Epidermal melanocyte (primary cell): Measurements from ENCODE around the gene RBM4.
A peak's percentile ranks its signal among the peaks of the same experiment; 100 is the strongest.
"Not testable (repeated sequence)": the region's sequence is repeated elsewhere in the genome, so short reads cannot be mapped to it uniquely, and the experiment has no call there.

Experiments used
- DNase-seq: peaks from one replicate; pipeline ENCODE4 v3.0.0; 2011; ENCODE audit warnings: low spot score; ENCODE audit not compliant: insufficient read length

Gene RBM4

DNA sequence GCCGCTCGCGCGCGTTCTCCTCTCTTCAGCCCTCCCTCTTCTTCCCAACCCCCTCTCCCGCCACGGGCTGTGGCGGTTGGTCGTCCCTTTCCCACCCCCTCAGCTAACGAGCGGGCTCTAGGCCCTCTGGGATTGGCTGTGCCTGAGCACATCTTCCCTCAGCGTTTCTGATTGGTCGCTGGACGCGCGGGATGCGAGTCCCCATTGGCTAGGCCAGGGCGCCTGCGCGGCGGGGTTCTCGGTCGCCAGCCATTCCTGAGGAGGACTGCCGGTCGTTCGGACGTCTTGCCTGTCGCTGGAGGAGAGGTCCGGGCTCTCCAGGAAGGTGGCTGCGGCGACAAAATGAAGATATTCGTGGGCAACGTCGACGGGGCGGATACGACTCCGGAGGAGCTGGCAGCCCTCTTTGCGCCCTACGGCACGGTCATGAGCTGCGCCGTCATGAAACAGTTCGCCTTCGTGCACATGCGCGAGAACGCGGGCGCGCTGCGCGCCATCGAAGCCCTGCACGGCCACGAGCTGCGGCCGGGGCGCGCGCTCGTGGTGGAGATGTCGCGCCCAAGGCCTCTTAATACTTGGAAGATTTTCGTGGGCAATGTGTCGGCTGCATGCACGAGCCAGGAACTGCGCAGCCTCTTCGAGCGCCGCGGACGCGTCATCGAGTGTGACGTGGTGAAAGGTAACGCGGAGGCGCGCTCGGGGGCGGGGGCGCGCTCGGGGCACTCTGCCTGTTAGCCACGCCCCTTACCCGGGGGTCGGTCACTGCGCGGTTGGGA lies 21.9 kb upstream of the RBM4 start, which contains the start of gene RBM14:
RBM14 (plus strand) TSS at position 252 of the 776 bp plus-strand sequence; CDS start at position 343, 91 bp downstream.
- peak; percentile 99 for DNase-seq

DNA sequence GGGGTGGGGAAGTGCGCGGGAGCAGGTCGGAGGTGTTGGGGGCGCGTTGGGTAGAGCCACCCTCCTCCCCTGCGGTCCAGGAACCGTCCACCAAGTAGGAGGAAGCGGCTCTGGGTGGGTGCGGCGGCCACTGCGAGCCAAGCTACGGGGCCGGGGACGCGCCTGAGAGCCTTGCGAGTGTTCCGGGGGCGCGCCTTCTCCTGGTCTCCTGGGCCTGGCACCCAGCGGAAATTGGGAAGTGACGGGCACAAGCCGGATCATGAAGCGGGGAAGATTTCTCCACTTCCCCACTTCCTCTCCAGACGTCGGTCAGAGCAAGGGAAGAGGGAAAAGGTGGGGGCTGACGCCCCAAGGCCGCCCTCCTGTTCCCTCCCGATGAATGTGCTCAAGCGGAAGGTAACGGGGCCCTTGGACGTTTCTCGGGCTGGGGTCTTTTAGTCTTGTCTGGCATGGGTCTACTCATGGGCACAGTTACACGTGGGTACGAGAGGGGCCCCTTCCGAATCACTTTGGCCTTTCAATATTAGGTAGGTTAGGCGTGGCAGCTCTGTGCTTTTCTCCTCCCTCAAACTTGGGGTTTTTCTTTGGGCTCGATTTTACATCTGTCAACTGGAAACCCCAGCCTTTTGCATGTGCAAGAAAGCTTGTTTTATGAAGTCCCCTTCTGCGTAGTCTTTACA lies 21.2 kb upstream of the RBM4 start:
- DNase-seq: no peak

DNA sequence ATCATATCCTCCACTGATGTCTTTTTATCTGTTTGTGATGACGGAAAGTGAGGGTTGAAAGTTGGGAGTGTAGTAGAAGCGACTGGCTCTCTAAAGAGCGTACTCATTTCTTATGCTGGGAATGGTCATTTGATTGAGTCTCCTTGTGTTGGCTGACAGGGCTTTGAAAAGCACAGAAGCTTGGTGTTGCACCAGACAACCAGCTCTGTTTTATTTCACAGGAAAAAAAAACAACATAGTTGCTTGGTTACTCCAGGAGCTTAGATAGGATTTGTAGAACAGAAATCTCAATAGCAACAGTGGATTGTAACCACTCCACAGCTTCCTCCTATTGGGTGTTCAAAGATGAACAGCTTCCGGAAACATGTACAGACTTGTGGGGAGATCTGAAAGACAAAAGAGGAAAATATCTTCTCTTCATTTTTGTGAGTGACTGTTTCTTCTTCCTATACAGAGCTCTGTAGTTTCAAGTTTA lies 19.4 kb upstream of the RBM4 start:
- DNase-seq: no peak

DNA sequence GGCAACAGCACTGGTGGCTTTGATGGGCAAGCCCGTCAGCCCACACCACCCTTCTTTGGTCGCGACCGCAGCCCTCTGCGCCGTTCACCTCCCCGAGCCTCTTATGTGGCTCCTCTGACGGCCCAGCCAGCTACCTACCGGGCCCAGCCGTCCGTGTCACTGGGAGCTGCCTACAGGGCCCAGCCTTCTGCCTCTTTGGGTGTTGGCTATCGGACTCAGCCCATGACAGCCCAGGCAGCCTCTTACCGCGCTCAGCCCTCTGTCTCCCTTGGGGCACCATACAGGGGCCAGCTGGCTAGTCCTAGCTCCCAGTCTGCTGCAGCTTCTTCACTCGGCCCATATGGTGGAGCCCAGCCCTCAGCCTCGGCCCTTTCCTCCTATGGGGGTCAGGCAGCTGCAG lies 14.1 kb upstream of the RBM4 start:
- no peak for DNase-seq

DNA sequence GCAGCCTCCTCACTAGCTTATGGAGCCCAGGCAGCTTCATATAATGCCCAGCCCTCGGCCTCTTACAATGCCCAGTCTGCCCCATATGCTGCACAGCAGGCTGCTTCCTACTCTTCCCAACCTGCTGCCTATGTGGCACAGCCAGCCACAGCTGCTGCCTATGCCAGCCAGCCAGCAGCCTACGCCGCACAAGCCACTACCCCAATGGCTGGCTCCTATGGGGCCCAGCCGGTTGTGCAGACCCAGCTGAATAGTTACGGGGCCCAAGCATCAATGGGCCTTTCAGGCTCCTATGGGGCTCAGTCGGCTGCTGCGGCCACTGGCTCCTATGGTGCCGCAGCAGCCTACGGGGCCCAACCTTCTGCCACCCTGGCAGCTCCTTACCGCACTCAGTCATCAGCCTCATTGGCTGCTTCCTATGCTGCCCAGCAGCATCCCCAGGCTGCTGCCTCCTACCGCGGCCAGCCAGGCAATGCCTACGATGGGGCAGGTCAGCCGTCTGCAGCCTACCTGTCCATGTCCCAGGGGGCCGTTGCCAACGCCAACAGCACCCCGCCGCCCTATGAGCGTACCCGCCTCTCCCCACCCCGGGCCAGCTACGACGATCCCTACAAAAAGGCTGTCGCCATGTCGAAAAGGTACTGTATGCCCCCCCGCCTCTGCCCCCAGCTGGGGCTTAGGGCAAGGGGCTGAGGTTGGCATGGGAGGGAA lies 13.3 kb upstream of the RBM4 start:
- no peak for DNase-seq

DNA sequence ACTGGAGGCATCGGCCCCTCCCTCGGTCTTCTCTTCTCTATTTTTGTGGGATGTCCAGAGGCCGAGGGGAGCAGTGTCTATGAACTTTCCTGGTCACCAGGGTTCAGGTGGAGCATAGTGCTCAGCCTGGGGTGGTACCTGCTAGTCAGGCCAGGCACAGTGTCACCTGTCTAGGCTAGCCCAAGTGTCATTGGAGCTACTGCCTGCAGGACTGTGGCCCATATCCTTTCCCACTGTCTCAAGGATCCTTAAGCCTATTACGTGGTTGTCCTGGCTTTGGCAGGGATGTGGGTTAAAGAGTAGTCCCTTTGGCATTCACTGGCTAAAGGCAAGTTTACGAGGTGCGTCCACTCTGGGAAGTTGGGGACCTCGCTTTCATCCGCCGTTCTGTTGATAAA lies 12.8 kb upstream of the RBM4 start:
- DNase-seq: no peak

DNA sequence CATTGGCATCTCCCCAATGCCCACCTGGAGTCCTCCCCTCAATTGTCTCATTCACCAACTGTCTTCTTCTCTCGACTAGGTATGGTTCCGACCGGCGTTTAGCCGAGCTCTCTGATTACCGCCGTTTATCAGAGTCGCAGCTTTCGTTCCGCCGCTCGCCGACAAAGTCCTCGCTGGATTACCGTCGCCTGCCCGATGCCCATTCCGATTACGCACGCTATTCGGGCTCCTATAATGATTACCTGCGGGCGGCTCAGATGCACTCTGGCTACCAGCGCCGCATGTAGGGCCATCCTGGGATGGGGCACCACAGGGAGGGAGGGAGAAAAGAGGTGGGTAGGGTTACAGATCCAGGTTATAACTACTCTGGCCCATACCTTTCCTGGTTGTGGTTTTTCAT lies 12.1 kb upstream of the RBM4 start:
- DNase-seq: no peak

DNA sequence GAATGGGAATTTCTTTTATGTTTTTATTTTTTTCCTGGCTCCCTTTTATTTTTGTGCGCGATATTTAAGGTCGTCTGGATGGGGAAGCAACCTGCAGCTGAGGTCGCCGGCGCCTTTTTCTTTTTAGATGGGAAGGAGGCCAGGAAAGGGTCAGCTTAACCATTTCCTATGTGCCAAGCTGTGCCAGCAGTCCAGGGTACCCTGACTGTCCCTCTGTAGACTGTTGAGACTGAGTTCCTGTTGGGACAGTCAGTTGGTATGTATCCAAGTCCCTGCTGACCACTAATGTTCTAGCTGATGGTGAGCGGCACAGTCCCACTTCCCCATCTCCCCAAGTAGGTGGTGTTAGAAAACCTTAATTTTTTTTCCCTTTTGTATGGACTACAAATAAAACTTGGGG lies 11.6 kb upstream of the RBM4 start:
- DNase-seq: no peak

DNA sequence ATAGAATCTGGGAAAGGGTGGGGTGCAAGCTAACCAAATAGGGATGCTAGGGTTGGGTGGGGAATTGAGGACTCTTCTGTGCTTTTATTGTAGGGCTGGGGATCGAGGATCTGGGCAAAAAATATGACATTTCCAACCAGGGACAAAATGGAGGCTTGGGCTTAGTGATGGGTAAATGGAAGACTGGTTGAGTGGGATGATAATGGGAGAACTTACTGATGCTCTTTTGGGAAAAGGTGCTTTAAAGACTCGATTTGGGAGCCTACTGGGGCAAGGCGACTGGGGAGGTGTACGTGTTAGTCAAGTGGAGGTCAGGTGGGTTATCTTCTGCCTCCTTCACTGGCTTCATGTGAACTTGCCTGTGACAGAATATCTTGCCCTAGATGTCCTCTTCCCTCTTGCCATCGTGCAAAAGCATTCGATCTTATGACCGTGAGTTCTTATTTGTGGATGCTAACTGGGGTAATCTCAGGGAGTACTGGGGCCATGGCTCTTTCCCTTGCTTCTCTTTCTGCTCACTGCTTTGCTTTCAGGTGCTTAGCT lies 10.4 kb upstream of the RBM4 start:
- DNase-seq: no peak

DNA sequence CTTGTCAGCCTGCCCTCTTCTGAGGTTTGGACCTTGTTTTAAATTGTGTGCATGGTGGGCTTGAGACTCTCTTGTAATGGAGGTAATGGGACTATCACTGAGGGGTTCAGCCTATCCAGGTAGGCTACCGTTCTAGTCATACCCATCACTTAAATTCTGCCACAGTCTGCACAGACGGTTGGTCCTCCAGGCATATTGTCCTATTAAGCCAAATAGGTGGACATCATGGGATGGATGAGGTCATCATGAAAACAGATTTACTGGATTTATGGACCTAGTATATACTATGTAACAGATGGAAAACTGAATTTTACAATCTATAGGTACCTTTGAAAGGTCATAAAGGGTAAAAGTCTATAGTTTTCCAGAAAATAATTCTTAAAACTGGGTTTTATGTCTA lies 9.1 kb upstream of the RBM4 start:
- no peak for DNase-seq

DNA sequence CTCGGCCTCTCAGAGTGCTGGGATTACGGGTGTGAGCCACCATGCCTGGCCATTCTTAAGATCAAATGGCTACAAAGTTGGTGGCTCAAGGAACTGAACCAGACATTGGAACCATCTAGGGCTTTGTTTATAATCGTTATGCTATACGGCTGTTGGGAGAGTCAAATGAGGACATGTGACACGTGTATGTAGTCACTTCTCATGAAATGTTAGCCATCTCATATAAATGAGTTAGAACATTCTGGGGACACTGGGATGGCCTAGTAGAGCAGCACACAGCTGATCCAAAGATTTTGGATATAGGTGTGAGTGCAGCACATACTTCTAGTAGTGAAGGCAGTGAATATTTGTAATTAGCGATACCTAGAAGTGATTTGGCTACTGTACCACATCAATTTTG lies 6.6 kb upstream of the RBM4 start:
- no peak for DNase-seq

DNA sequence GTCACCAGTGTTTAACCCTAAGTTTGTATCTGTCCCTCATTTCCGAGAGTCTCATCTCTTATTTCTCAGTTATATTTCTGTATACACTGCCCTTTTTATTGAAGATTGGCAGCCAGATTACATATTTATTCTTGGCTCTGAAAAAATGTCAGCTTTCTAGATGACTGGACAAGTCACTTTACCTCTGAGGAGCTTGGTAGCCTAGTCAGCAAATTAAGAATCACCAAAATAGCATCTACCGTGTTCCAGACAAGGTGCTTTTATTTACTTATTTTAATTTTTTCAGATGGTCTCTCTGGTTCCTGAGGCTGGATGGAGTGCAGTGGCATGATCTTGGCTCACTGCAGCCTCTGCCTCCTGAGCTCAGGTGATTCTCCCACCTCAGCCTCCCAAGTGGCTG lies 5.6 kb upstream of the RBM4 start:
- DNase-seq: no peak

DNA sequence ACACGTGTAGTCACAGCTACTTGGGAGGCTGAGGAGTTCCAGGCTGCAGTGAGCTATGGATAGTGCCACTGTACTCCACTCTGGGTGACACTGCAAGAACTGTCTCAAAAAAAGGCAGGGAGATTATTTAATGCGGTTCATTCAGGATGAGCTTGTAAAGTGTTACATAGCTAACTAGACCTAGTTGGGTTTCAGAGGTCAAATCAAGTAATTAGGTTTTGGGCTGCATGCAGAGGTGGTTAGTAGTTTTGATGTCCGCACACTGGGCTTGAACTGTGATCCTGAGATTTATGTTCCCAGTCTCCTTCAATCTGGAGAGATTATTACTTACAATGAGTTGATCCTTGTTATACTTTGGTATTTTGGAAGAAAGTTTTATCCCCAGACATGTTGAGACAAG lies 2.1 kb upstream of the RBM4 start:
- no peak for DNase-seq

DNA sequence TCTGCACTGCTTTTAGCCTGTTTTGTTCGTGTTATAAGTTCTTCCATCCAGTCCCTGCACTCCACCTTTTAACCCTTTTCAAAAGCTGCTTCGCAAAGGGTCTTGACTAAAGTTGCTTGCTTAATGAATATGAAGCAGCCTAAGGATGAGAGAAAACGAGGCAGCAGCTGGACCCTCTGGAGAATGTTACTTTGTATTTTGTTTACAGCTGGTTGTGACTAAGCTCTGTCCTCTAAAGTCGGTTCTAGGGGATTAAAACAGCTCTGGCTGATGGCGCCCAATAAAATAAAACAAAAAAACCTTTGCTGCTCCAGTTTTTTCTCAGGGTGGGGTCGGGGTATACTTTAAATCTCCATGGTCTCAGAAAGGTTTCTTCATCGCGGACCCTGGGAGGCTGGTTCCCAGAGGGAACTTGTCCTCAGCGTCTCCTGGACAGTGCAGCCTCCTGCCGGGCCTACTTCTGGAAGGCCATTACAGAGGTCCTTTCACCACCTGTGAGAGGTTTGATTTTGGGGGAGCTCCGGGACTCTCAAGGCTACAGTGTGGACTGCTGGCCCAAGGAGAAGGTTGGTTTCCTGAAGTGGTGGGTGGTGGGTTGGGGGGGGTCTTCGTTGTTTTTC lies 836 bp upstream of the RBM4 start:
- no peak for DNase-seq

DNA sequence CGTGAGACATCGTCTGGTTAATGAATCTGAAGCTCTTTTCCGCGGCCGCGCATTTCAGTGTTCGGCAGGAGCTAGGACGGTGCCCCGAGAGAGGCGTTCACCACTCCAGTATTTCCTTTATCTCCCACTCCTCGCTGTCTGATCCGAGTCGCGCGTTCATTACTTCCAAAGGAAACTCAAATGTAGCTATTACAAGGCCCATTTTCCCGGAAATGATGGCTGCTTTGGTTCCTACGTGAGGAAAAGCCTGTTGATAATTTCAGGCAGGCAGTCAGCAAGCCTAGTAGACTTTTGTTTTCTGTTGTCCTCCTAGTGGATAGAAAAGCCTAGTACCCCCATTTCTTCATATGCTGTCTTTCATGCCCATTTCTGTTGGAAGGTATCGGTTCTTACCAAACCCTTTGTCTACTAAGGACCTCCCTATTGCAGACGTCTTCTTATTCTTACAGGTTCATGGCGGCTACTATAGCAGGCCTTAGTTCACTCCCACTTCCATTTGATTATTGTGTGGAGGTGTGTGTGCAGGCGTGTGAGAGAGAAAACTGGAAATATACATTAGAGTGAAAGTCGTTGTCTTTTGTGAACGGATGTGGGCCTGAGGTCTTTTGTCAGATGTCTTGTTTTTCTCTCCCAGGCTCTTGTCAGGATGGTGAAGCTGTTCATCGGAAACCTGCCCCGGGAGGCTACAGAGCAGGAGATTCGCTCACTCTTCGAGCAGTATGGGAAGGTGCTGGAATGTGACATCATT lies 737 bp downstream of the RBM4 start:
- no peak for DNase-seq

DNA sequence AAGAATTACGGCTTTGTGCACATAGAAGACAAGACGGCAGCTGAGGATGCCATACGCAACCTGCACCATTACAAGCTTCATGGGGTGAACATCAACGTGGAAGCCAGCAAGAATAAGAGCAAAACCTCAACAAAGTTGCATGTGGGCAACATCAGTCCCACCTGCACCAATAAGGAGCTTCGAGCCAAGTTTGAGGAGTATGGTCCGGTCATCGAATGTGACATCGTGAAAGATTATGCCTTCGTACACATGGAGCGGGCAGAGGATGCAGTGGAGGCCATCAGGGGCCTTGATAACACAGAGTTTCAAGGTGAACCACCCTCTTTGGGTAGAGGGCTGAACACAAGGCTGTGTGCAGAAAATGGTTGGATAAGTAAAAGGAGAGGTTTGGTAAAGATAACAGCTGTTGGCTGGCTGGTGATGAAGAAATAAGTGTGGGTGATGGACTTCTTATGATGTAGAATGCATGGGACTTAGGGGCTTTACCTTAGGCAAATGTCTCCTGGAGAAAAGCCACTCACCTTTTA lies 1.4 kb downstream of the RBM4 start:
- not testable (repeated sequence) for DNase-seq

DNA sequence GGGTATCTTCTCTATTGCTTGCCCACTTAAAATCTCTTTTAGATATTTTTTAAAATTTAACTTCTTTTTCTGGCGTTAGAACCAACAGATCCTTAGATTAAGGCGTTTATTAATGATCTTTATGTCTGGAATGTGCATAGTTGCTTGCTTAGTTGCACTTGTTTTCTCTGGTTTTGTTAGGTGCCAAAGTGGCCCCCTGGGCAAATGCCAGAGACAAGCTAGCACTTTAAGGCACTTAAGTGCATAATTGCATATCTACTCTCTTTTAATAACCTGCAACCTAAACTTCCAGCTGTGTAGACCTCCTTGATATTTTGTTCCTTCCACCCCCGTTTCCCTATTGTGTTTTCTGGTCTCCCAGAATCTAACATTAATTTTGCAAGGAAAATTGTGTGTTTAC lies 3.3 kb downstream of the RBM4 start:
- DNase-seq: no peak

DNA sequence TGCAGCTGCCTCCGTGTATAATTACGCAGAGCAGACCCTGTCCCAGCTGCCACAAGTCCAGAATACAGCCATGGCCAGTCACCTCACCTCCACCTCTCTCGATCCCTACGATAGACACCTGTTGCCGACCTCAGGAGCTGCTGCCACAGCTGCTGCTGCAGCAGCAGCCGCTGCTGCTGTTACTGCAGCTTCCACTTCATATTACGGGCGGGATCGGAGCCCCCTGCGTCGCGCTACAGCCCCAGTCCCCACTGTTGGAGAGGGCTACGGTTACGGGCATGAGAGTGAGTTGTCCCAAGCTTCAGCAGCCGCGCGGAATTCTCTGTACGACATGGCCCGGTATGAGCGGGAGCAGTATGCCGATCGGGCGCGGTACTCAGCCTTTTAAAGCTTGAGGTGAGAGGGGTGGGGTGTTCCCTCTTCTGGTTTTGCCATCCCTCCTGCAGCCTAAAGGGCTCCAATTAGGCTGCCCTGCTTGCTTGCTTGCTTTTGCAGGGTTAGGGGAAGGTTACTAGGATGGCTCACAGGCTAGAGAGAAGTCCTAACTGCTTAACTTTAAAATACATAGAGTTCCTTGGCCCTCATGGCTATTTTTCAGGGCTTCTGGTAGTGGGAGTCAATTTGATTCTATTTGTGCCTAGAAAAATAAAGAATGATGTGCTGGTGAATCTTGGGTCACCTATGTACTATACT lies 5.4 kb downstream of the RBM4 start:
- no peak for DNase-seq

DNA sequence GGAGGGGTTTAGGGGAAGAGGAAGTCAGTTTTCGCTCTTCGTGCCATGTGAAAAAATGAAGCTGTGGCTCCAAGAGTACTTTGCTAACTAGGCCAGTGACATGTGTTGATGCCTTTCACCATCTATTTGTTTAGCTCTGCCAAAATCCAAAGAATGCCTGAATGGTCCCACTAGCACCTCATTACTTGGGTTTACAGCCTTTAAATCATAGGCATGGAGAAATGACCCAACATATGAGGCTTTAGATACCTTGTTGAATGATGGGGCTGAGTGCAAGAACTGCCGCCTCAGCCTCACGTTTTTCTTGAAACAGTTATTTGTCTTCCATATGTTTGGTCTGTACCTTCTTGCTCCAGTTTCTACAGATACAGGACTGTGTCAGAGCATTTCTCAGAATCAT lies 8.3 kb downstream of the RBM4 start:
- no peak for DNase-seq

DNA sequence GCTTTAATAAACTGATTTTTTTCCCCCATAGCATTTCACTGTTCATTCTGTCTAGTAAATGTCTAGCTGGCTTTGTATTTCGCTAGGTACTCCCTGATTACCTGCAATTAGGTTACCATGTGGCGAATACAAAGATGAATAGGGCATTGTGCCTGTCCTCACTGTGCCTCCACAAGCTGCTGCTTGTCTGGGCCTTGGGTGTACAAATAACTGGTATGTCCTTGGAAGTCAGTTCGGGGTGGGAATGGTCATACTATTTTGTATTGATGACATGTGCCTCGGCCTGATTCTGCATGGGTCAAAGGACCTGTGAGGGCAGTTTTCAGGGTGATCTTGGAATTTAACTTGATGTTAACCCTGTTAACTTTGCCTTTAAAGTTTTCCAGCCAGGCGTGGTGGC lies 11.4 kb downstream of the RBM4 start:
- DNase-seq: no peak
